HFFc6 (cell line): Measurements from ENCODE around the gene AFF1. TPM values are rescaled to one million over a fixed set of nuclear protein-coding genes. Genes with fewer than 3 reads are reported as not detected.

ENCODE experiments used
- DNase-seq: peaks from one replicate; pipeline ENCODE4 v3.0.0-alpha.2; 2018
- H3K27ac Mint-ChIP-seq: 2 replicates; pipeline ENCODE4 v1.8.0; 2020; ENCODE audit warnings: mild to moderate bottlenecking, mixed read lengths
- H3K27me3 Mint-ChIP-seq: 2 replicates; pipeline ENCODE4 v1.8.0; 2021; ENCODE audit warnings: mild to moderate bottlenecking, moderate library complexity, mixed read lengths; ENCODE audit not compliant: insufficient read depth
- H3K36me3 Mint-ChIP-seq: 2 replicates; pipeline ENCODE4 v1.8.0; 2021; ENCODE audit warnings: low read depth, mixed read lengths
- H3K4me1 Mint-ChIP-seq: 2 replicates; pipeline ENCODE4 v1.8.0; 2020; ENCODE audit warnings: low read depth, mixed read lengths
- H3K4me3 Mint-ChIP-seq: 2 replicates; pipeline ENCODE4 v1.8.0; 2020; ENCODE audit warnings: mild to moderate bottlenecking, moderate library complexity, mixed read lengths
- H3K9me3 Mint-ChIP-seq: 2 replicates; pipeline ENCODE4 v1.8.0; 2020; ENCODE audit warnings: mild to moderate bottlenecking, mixed read lengths
- CTCF ChIP-seq: fragments of 200-600 bp; sonication (generic); IDR thresholded peaks from 2 replicates; pipeline ENCODE4 v1.5.0; 2021; ENCODE audit warnings: antibody characterized with exemption, mild to moderate bottlenecking
- total RNA-seq, 6 experiments: library from RNA; stranded (reverse); fragmentation: NEBNext Ultra II Directional; extraction: Animal tissue kit (Norgen Biotek cat#: 25700); gene quantifications; 2 replicates in 1 of 6; 3 replicates in 5 of 6; pipeline ENCODE4 v1.2.3, GENCODE V29; 2021

The AFF1 gene
- total RNA-seq, 6 experiments from 2014 or later: 28.3 to 43.6 (median 32.8) TPM

GRCh38 chr4:86894455-86894854 lies 40.4 kb upstream of the AFF1 start:
- Mint-ChIP-seq H3K4me1 (peaks cover 35% of the 10 kb centered on the region), H3K9me3 (no peaks in the 10 kb centered on the region), H3K27ac (peak overlapping the region; percentile 64), H3K4me3 (no peak overlapping the region), H3K36me3 (peaks cover 5% of the 10 kb centered on the region), H3K27me3 (no peaks in the 10 kb centered on the region; the same call in 1 of the 2 replicates)
- TF ChIP-seq CTCF: no peak
- DNase-seq: peak; percentile 27

- H3K4me1 Mint-ChIP-seq: peaks cover 31% of the 10 kb centered on the region
- H3K36me3 Mint-ChIP-seq: peaks cover 5% of the 10 kb centered on the region
- no peaks in the 10 kb centered on the region for H3K9me3 Mint-ChIP-seq
- H3K27me3 Mint-ChIP-seq: no peaks in the 10 kb centered on the region; the same call in 1 of the 2 replicates
- DNase-seq: peak; percentile 80
- TF ChIP-seq CTCF: peak; percentile 90
- no peak overlapping the region for H3K27ac Mint-ChIP-seq
- H3K4me3 Mint-ChIP-seq: no peak overlapping the region
Measured at GRCh38 chr4:86895692-86896488, 38.9 kb upstream of the AFF1 start.

GRCh38 chr4:86896596-86896995 lies 38.2 kb upstream of the AFF1 start:
- H3K4me1 Mint-ChIP-seq: peaks cover 24% of the 10 kb centered on the region
- no peaks in the 10 kb centered on the region for H3K9me3 Mint-ChIP-seq
- DNase-seq: peak; percentile 21
- no peak overlapping the region for H3K4me3 Mint-ChIP-seq
- TF ChIP-seq CTCF: no peak
- H3K27me3 Mint-ChIP-seq: no peaks in the 10 kb centered on the region; the same call in 1 of the 2 replicates
- H3K36me3 Mint-ChIP-seq: peaks cover 5% of the 10 kb centered on the region
- H3K27ac Mint-ChIP-seq: no peak overlapping the region

GRCh38 chr4:86898562-86898961 lies 36.2 kb upstream of the AFF1 start:
- no peak; the same call in 1 of the 2 replicates for TF ChIP-seq CTCF
- no peak overlapping the region for H3K4me3 Mint-ChIP-seq
- no peaks in the 10 kb centered on the region for H3K9me3 Mint-ChIP-seq
- peaks cover 9% of the 10 kb centered on the region for H3K4me1 Mint-ChIP-seq
- H3K27ac Mint-ChIP-seq: no peak overlapping the region
- 0 out of 2 replicates have a peak, but pooled peaks cover 5% of the 10 kb centered on the region for H3K36me3 Mint-ChIP-seq
- no peak for DNase-seq
- no peaks in the 10 kb centered on the region; the same call in none of the 2 replicates for H3K27me3 Mint-ChIP-seq

GRCh38 chr4:86901864-86902263 lies 32.9 kb upstream of the AFF1 start:
- H3K4me3 Mint-ChIP-seq: no peak overlapping the region
- H3K4me1 Mint-ChIP-seq: no peaks in the 10 kb centered on the region
- 0 out of 2 replicates have a peak, but pooled peaks cover 5% of the 10 kb centered on the region for H3K36me3 Mint-ChIP-seq
- no peak for DNase-seq
- H3K9me3 Mint-ChIP-seq: no peaks in the 10 kb centered on the region
- TF ChIP-seq CTCF: no peak
- H3K27ac Mint-ChIP-seq: no peak overlapping the region
- H3K27me3 Mint-ChIP-seq: no peaks in the 10 kb centered on the region; the same call in 1 of the 2 replicates
